Breast epithelium (tissue), 3 donors: ENCODE measurements around the gene CREB3L2.

Experiments
- CTCF ChIP-seq, 3 donors: fragments of 450-650 bp; IDR thresholded peaks; one replicate each; pipeline ENCODE4 v1.5.1; 2016 to 2017; ENCODE audit warnings: antibody characterized with exemption in 3 of 3, mild to moderate bottlenecking in 3 of 3, moderate library complexity in 3 of 3
- POLR2AphosphoS5 ChIP-seq, 3 donors: sonication (generic); formaldehyde crosslinking; IDR thresholded peaks; one replicate each; pipeline ENCODE4 v1.6.1; 2017; ENCODE audit warnings: antibody characterized with exemption in 3 of 3

GRCh38 chr7:137987563-137987962 is 14.3 kb downstream of the CREB3L2 start:
- TF ChIP-seq CTCF (IDR thresholded peaks at IDR 0.05) (no peak), POLR2AphosphoS5 (IDR thresholded peaks at IDR 0.05) (no peak)
